Neutrophil (primary cell): ENCODE results near the gene CNNM4.

ENCODE experiments used
- H3K27ac ChIP-seq: fragments of 200-600 bp; sonication (generic); 2 replicates; pipeline ENCODE4 v1.5.1; 2016; ENCODE audit warnings: mild to moderate bottlenecking, moderate library complexity
- H3K27me3 ChIP-seq: fragments of 200-600 bp; sonication (generic); 2 replicates; pipeline ENCODE4 v1.6.0; 2016; ENCODE audit warnings: mild to moderate bottlenecking
- H3K36me3 ChIP-seq: fragments of 200-600 bp; sonication (generic); 2 replicates; pipeline ENCODE4 v1.5.1; 2017
- H3K4me1 ChIP-seq, 2 experiments: fragments of 200-600 bp in 1 of 2; sonication (generic) in 1 of 2; 1 replicate in 1 of 2; 2 replicates in 1 of 2; pipeline versions ENCODE4 v1.5.1 to v1.6.1; 2013 to 2016; ENCODE audit warnings: low read depth in 1 of 2, low read length in 1 of 2, mild to moderate bottlenecking in 1 of 2, moderate library complexity in 1 of 2; ENCODE audit not compliant: control insufficient read depth in 1 of 2, insufficient read depth in 1 of 2
- H3K4me3 ChIP-seq, 2 experiments: fragments of 200-600 bp in 1 of 2; sonication (generic) in 1 of 2; 1 replicate in 1 of 2; 2 replicates in 1 of 2; pipeline ENCODE4 v1.5.1; 2013 to 2016; ENCODE audit warnings: low read depth in 1 of 2, low read length in 1 of 2, mild to moderate bottlenecking in 1 of 2, moderate library complexity in 1 of 2
- H3K9me3 ChIP-seq: fragments of 200-600 bp; sonication (generic); 2 replicates; pipeline ENCODE4 v1.5.1; 2016
- CTCF ChIP-seq: fragments of 200-600 bp; sonication (generic); IDR thresholded peaks from 2 replicates; pipeline ENCODE4 v1.5.1; 2016; ENCODE audit warnings: antibody characterized with exemption

CNNM4 gene

GRCh38 chr2:96758987-96759386, 1.7 kb upstream of the CNNM4 start:
- H3K36me3 ChIP-seq, result no peaks in the 10 kb centered on the region
- no peaks in the 10 kb centered on the region for H3K9me3 ChIP-seq
- no peak for TF ChIP-seq CTCF
- no peak overlapping the region for H3K27ac ChIP-seq
- H3K4me1 ChIP-seq, result peaks cover 37 to 51% of the 10 kb centered on the region in 2 experiments
- H3K4me3 ChIP-seq, result no peak overlapping the region
- H3K27me3 ChIP-seq, result peaks cover 23% of the 10 kb centered on the region

- Histone ChIP-seq H3K9me3 (no peaks in the 10 kb centered on the region), H3K27me3 (peaks cover 23% of the 10 kb centered on the region), H3K4me3 (no peak overlapping the region), H3K36me3 (no peaks in the 10 kb centered on the region), H3K27ac (no peak overlapping the region), H3K4me1 (peaks cover 38 to 51% of the 10 kb centered on the region in 2 experiments)
- TF ChIP-seq CTCF, result no peak
Measured at GRCh38 chr2:96759548-96759947, 1.2 kb upstream of the CNNM4 start.

GRCh38 chr2:96760986-96761832, 507 bp downstream of the CNNM4 start:
- H3K27me3 ChIP-seq, result peaks cover 23% of the 10 kb centered on the region
- no peaks in the 10 kb centered on the region for H3K9me3 ChIP-seq
- H3K4me1 ChIP-seq, result peaks cover 39 to 53% of the 10 kb centered on the region in 2 experiments
- H3K36me3 ChIP-seq, result no peaks in the 10 kb centered on the region
- H3K4me3 ChIP-seq, result peak overlapping the region; percentile 63 to 84
- peak overlapping the region; percentile 78 for H3K27ac ChIP-seq
- peak; percentile 66 for TF ChIP-seq CTCF

- Histone ChIP-seq H3K4me1 (peaks cover 39 to 54% of the 10 kb centered on the region in 2 experiments), H3K4me3 (peak overlapping the region in 1 of 2 experiments; percentile 4), H3K27ac (no peak overlapping the region), H3K27me3 (peaks cover 23% of the 10 kb centered on the region), H3K36me3 (no peaks in the 10 kb centered on the region), H3K9me3 (no peaks in the 10 kb centered on the region)
- no peak for TF ChIP-seq CTCF
Measured at GRCh38 chr2:96762529-96763311, 2.0 kb downstream of the CNNM4 start.

- H3K27me3 ChIP-seq, result peaks cover 23% of the 10 kb centered on the region
- no peak for TF ChIP-seq CTCF
- H3K36me3 ChIP-seq, result no peaks in the 10 kb centered on the region
- H3K27ac ChIP-seq, result peak overlapping the region; percentile 56
- H3K4me1 ChIP-seq, result peaks cover 47 to 61% of the 10 kb centered on the region in 2 experiments
- no peaks in the 10 kb centered on the region for H3K9me3 ChIP-seq
- peak overlapping the region in 1 of 2 experiments; percentile 35 for H3K4me3 ChIP-seq
Measured at GRCh38 chr2:96763511-96764252, 3.0 kb downstream of the CNNM4 start.
